Measurements from ENCODE around the gene C2orf49. TPM values are rescaled to one million over a fixed set of nuclear protein-coding genes. Genes with fewer than 3 reads are reported as not detected.

Gene C2orf49
- total and polyA plus RNA-seq, 2 donors (not counting 1 experiment from before 2014, with no cell fraction given): 7.5 to 29.3 TPM

DNA sequence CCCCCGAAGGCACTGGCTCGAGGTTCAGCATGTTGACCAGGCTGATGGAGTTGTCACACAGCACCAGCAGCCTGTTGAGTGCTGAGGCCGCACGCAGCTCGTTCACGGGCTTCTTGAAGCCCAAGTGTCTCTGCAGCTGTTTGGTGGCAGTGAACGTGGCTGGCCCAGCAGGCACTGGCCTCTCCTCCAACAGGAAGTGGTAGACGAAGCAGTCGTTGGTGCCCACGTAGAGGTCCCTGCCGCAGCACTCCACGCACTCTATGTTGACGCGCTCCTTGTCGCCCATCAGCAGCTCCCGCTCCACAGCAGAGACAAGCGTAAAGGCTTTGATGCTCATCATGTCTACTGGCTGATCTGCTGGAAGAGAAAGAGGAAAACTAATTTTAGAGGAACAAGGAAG is 29.4 kb upstream of the C2orf49 start:
- Mint-ChIP-seq H3K4me1 (peaks cover 10% of the 10 kb centered on the region), H3K4me3 (no peak overlapping the region), H3K27ac (no peak overlapping the region), H3K9me3 (ENCODE audit: insufficient read depth) (no peaks in the 10 kb centered on the region), H3K27me3 (no peaks in the 10 kb centered on the region)
- ChIA-PET POLR2A (no interaction called here), CTCF (no interaction called here)
- H4K20me1 ChIP-seq (ENCODE audit: control insufficient read depth, insufficient read depth, low read length, poor library complexity, severe bottlenecking): peaks cover 49% of the 10 kb centered on the region
- no peak for ATAC-seq (ENCODE audit: low read depth)
- no peak overlapping the region for H3K4me2 ChIP-seq (replicated peaks; ENCODE audit: low read depth, low read length, poor library complexity, severe bottlenecking)
- H3K36me3 ChIP-seq (replicated peaks in 1 of 2; ENCODE audit: control extremely low read depth in 1 of 2, control insufficient read depth in 1 of 2, extremely low read depth in 1 of 2, insufficient read depth in 2 of 2, low read length in 1 of 2): peaks cover 2 to 28% of the 10 kb centered on the region in 2 experiments
- no peak for TF ChIP-seq EZH2 (IDR thresholded peaks at IDR 0.05; ENCODE audit: borderline replicate concordance, insufficient read depth, low read depth, low read length, poor library complexity, severe bottlenecking)
- TF ChIP-seq, protein P1, sequence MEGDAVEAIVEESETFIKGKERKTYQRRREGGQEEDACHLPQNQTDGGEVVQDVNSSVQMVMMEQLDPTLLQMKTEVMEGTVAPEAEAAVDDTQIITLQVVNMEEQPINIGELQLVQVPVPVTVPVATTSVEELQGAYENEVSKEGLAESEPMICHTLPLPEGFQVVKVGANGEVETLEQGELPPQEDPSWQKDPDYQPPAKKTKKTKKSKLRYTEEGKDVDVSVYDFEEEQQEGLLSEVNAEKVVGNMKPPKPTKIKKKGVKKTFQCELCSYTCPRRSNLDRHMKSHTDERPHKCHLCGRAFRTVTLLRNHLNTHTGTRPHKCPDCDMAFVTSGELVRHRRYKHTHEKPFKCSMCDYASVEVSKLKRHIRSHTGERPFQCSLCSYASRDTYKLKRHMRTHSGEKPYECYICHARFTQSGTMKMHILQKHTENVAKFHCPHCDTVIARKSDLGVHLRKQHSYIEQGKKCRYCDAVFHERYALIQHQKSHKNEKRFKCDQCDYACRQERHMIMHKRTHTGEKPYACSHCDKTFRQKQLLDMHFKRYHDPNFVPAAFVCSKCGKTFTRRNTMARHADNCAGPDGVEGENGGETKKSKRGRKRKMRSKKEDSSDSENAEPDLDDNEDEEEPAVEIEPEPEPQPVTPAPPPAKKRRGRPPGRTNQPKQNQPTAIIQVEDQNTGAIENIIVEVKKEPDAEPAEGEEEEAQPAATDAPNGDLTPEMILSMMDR (IDR thresholded peaks at IDR 0.05): no peak
- no peak overlapping the region for H2AFZ ChIP-seq (ENCODE audit: insufficient read depth, low read depth, low read length, poor library complexity, severe bottlenecking)
- 89% methylated on average over 17 of the region's 17 CpGs for WGBS (ENCODE audit: insufficient coverage)
- H3K79me2 ChIP-seq (ENCODE audit: control insufficient read depth, insufficient read depth, low read length): peaks cover 75% of the 10 kb centered on the region
- intact Hi-C loops (cut with micrococcal nuclease): no loop called here
- DNase-seq: no peak
- H3K27ac ChIP-seq (ENCODE audit: low read length in 2 of 2): no peak overlapping the region
- H3K4me1 ChIP-seq (ENCODE audit: control insufficient read depth in 2 of 2, insufficient read depth in 2 of 2, low read length in 2 of 2): peaks cover 0 to 6% of the 10 kb centered on the region in 2 donors
- no peaks in the 10 kb centered on the region for H3K27me3 ChIP-seq (replicated peaks in 1 of 4; ENCODE audit: control extremely low read depth in 1 of 4, control insufficient read depth in 3 of 4, insufficient read depth in 4 of 4, low read length in 3 of 4)
- no peak overlapping the region for H3K4me3 ChIP-seq (ENCODE audit: control extremely low read depth in 1 of 5, extremely low read depth in 1 of 5, insufficient read depth in 1 of 5, low read depth in 2 of 5, low read length in 4 of 5)
- H3K9me3 ChIP-seq (ENCODE audit: control extremely low read depth in 1 of 3, control insufficient read depth in 2 of 3, insufficient read depth in 1 of 3, low read length in 2 of 3): no peaks in the 10 kb centered on the region
- H3K9ac ChIP-seq (ENCODE audit: low read length): no peak overlapping the region

DNA sequence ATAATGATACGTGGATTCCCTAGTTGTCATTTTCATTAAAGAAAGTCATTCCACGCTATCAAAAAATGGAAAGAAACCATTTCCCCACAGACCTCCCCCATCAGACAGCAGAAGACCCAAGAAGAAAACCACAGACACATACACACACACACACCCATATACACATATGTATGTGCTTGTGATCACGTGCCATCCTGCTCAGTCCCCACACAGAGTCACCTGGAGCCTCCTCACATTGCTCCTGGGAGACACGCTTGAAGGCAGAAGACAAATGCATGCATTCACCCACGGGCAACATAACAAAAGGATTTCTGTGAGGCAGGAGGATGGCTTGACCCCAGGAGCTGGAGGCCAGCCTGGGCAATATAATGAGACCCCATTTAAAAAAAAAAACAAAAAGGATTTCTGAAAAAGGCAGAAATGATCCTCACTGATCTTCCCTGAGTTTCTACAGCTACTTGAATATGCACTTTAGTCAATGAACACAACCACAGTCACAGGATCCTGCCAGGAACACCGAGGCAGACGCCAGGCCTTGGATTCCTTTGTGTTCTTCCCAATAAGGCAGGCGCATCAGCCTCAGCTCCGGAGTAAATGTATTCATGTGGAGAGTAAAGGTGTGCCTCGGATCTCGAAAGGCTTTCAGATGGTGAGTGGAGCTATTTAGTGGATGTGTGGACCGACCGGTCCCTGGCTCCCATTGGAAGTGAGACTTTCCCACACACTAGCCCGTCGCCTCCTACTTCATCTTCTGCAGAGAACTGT is 28.8 kb upstream of the C2orf49 start:
- H3K27ac Mint-ChIP-seq: no peak overlapping the region
- Histone ChIP-seq H3K79me2 (ENCODE audit: control insufficient read depth, insufficient read depth, low read length) (peaks cover 75% of the 10 kb centered on the region), H3K36me3 (replicated peaks in 1 of 2; ENCODE audit: control extremely low read depth in 1 of 2, control insufficient read depth in 1 of 2, extremely low read depth in 1 of 2, insufficient read depth in 2 of 2, low read length in 1 of 2) (peaks cover 2 to 28% of the 10 kb centered on the region in 2 experiments), H3K9me3 (ENCODE audit: control extremely low read depth in 1 of 3, control insufficient read depth in 2 of 3, insufficient read depth in 1 of 3, low read length in 2 of 3) (no peaks in the 10 kb centered on the region), H4K20me1 (ENCODE audit: control insufficient read depth, insufficient read depth, low read length, poor library complexity, severe bottlenecking) (peaks cover 43% of the 10 kb centered on the region), H2AFZ (ENCODE audit: insufficient read depth, low read depth, low read length, poor library complexity, severe bottlenecking) (no peak overlapping the region), H3K4me3 (ENCODE audit: control extremely low read depth in 1 of 5, extremely low read depth in 1 of 5, insufficient read depth in 1 of 5, low read depth in 2 of 5, low read length in 4 of 5) (no peak overlapping the region), H3K9ac (ENCODE audit: low read length) (no peak overlapping the region), H3K27ac (ENCODE audit: low read length in 2 of 2) (no peak overlapping the region), H3K4me2 (replicated peaks; ENCODE audit: low read depth, low read length, poor library complexity, severe bottlenecking) (no peak overlapping the region), H3K27me3 (replicated peaks in 1 of 4; ENCODE audit: control extremely low read depth in 1 of 4, control insufficient read depth in 3 of 4, insufficient read depth in 4 of 4, low read length in 3 of 4) (no peaks in the 10 kb centered on the region), H3K4me1 (ENCODE audit: control insufficient read depth in 2 of 2, insufficient read depth in 2 of 2, low read length in 2 of 2) (peaks cover 0 to 6% of the 10 kb centered on the region in 2 donors)
- H3K4me3 Mint-ChIP-seq: no peak overlapping the region
- WGBS (ENCODE audit: insufficient coverage): 100% methylated on average over 7 of the region's 15 CpGs
- DNase-seq: no peak
- no peaks in the 10 kb centered on the region for H3K9me3 Mint-ChIP-seq (ENCODE audit: insufficient read depth)
- intact Hi-C loops (cut with micrococcal nuclease): no loop called here
- peaks cover 12% of the 10 kb centered on the region for H3K4me1 Mint-ChIP-seq
- ChIA-PET CTCF (no interaction called here), POLR2A (no interaction called here)
- no peak for TF ChIP-seq EZH2 (IDR thresholded peaks at IDR 0.05; ENCODE audit: borderline replicate concordance, insufficient read depth, low read depth, low read length, poor library complexity, severe bottlenecking)
- TF ChIP-seq, protein P1 (IDR thresholded peaks at IDR 0.05): no peak
- ATAC-seq (ENCODE audit: low read depth): no peak
- H3K27me3 Mint-ChIP-seq: no peaks in the 10 kb centered on the region

All from B cell (primary cell).